Stomach smooth muscle (tissue), 2 donors: ENCODE results near the gene CLCF1.

Source experiments
- H3K27ac ChIP-seq: one replicate; pipeline ENCODE4 v1.7.0; 2013; ENCODE audit warnings: mild to moderate bottlenecking, low read length, inconsistent platforms
- H3K27me3 ChIP-seq, 2 donors: one replicate each; pipeline ENCODE4 v1.7.0; 2013; ENCODE audit warnings: low read length in 2 of 2; ENCODE audit not compliant: insufficient read depth in 2 of 2, control insufficient read depth in 1 of 2
- H3K36me3 ChIP-seq, 2 donors: one replicate each; pipeline ENCODE4 v1.7.0; 2013; ENCODE audit warnings: low read length in 2 of 2; ENCODE audit not compliant: control insufficient read depth in 2 of 2, insufficient read depth in 2 of 2
- H3K4me1 ChIP-seq: one replicate; pipeline ENCODE4 v1.7.0; 2013; ENCODE audit warnings: low read length; ENCODE audit not compliant: control insufficient read depth, insufficient read depth
- H3K4me3 ChIP-seq, 2 donors: one replicate each; pipeline ENCODE4 v1.7.0; 2013; ENCODE audit warnings: low read length in 2 of 2
- H3K9ac ChIP-seq, 2 donors: one replicate each; pipeline ENCODE4 v1.7.0; 2013; ENCODE audit warnings: low read length in 2 of 2, mild to moderate bottlenecking in 1 of 2
- H3K9me3 ChIP-seq, 2 donors: one replicate each; pipeline ENCODE4 v1.7.0; 2013; ENCODE audit warnings: low read length in 2 of 2; ENCODE audit not compliant: control insufficient read depth in 2 of 2
- donor health status: healthy.
- donor health status: Pancreatic carcinoma.

Gene CLCF1

GRCh38 chr11:67317205-67317887 is 56.1 kb downstream of the CLCF1 start:
- peak overlapping the region; percentile 82 for H3K27ac ChIP-seq
- peaks cover under 1 to 7% of the 10 kb centered on the region in 2 donors for H3K36me3 ChIP-seq
- no peaks in the 10 kb centered on the region for H3K9me3 ChIP-seq
- no peaks in the 10 kb centered on the region for H3K27me3 ChIP-seq
- H3K9ac ChIP-seq: peak overlapping the region; percentile 74 to 78
- H3K4me3 ChIP-seq: peak overlapping the region; percentile 90 to 92
- peaks cover 19% of the 10 kb centered on the region for H3K4me1 ChIP-seq

GRCh38 chr11:67316882-67317204 is 56.6 kb downstream of the CLCF1 start:
- H3K27me3 ChIP-seq: no peaks in the 10 kb centered on the region
- H3K27ac ChIP-seq: peak overlapping the region; percentile 82
- H3K9me3 ChIP-seq: no peaks in the 10 kb centered on the region
- H3K9ac ChIP-seq: peak overlapping the region; percentile 74 to 78
- H3K4me3 ChIP-seq: peak overlapping the region; percentile 90 to 92
- H3K4me1 ChIP-seq: peaks cover 19% of the 10 kb centered on the region
- H3K36me3 ChIP-seq: peaks cover 0 to 7% of the 10 kb centered on the region in 2 donors

- Histone ChIP-seq H3K9ac (no peak overlapping the region), H3K27me3 (no peaks in the 10 kb centered on the region), H3K4me1 (peaks cover 15% of the 10 kb centered on the region), H3K36me3 (peaks cover 0 to 3% of the 10 kb centered on the region in 2 donors), H3K9me3 (no peaks in the 10 kb centered on the region), H3K27ac (no peak overlapping the region), H3K4me3 (no peak overlapping the region)
Observed at GRCh38 chr11:67315325-67315909, 58.0 kb downstream of the CLCF1 start.

GRCh38 chr11:67314218-67314617 is 59.2 kb downstream of the CLCF1 start:
- Histone ChIP-seq H3K4me3 (no peak overlapping the region), H3K27ac (no peak overlapping the region), H3K36me3 (peaks cover 3% of the 10 kb centered on the region in 2 donors), H3K27me3 (no peaks in the 10 kb centered on the region), H3K9me3 (no peaks in the 10 kb centered on the region), H3K9ac (no peak overlapping the region), H3K4me1 (peaks cover 9% of the 10 kb centered on the region)
